Stimulated activated CD4-positive, alpha-beta T cell treated with anti-CD3 and anti-CD28 coated beads, Interleukin-2, amount 100 ng/mL, for 48 hours (primary cell): Measurements from ENCODE around the gene KCNT2.
"Not testable (repeated sequence)": the region's sequence is repeated elsewhere in the genome, so short reads cannot be mapped to it uniquely, and the experiment has no call there.

Experiments
- DNase-seq, 2 donors: peaks; one replicate each; pipeline ENCODE4 v3.0.0-alpha.2; 2020

The KCNT2 gene

DNA sequence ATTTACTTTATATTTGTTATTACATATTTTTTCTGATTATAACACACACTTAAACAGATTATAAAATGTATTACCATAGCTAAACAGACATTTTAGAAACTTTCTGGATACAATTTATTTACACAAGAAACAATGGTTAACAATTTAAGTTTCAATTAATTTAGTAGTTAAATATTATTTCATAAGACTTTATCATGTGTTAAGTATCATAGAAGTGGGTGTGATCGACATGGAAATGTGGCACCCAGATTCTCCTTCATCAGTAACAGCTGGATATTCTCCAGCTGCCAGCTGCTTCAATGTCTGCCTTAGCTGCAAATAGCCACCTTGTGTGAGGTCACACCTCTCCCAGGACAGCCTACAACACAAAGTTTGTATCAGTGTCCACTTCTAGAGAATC lies 97.8 kb downstream of the KCNT2 start:
- no peak for DNase-seq

DNA sequence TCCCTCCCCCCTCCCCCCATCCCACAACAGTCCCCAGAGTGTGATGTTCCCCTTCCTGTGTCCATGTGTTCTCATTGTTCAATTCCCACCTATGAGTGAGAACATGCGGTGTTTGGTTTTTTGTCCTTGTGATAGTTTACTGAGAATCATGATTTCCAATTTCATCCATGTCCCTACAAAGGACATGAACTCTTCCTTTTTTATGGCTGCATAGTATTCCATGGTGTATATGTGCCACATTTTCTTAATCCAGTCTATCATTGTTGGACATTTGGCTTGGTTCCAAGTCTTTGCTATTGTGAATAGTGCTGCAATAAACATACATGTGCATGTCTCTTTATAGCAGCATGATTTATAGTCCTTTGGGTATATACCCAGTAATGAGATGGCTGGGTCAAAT lies 104.0 kb downstream of the KCNT2 start:
- DNase-seq = not testable (repeated sequence)

DNA sequence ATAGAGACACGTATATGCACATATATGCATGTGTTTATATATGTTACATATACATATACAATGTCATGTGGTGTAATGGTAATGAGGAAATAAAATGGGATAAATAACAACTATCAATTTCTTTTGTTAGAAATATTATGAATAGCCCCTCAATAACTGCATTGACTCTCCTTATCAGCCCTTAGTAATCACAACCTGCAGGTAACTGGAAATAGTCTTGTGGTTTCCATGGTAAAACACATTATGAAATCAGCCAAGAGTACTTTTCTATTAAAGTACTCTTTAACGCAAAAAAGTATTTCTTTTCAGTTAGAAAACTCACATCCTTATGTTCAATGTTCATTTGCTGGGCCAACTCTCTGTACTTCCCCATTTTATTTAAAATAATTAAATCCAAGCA lies 105.8 kb downstream of the KCNT2 start:
- DNase-seq = no peak

DNA sequence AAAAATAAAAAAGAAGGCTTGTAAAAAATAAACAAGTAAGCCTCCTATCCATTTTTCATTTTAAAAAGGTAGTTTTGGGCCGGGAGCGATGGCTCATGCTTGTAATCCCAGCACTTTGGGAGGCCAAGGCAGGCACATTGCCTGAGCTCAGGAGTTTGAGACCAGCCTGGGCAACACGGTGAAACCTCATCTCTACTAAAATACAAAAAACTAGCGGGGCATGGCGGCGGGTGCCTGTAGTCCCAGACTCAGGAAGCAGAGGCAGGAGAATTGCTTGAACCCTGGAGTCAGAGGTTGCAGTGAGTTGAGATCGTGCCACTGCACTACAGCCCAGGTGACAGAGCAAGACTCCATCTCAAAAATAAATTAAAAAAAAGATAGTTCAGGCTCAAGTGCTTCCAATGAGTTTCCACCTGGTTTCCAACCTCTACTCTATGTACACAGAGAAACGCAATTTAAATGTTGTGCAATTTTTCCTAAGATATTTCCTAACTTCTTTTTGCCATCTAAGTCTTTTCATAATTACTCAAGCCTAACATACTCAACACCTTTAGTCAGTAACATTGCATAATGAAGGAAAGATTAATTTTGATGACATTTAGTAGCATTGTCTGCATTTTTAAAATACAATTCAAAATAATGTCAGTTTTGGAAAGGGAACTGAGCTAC lies 106.3 kb downstream of the KCNT2 start:
- DNase-seq = no peak

DNA sequence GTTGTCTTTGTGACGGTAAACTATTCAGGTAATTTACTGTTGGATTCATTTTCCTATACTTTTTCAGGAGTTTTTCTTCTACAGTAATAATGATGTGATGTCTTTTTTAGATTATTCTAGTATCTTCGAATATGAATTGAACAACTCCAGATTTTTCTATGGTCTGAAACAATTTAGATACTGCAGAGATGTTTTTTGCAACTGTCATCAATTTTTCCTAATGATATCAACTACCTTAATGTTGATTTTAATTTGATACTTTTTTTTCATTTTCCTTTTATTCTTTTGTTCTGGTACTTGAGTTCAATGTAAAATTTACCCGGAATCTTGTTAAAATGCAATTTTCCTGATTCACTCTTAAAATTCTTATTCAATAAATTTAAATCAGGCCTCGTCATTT lies 110.4 kb downstream of the KCNT2 start:
- DNase-seq = no peak

DNA sequence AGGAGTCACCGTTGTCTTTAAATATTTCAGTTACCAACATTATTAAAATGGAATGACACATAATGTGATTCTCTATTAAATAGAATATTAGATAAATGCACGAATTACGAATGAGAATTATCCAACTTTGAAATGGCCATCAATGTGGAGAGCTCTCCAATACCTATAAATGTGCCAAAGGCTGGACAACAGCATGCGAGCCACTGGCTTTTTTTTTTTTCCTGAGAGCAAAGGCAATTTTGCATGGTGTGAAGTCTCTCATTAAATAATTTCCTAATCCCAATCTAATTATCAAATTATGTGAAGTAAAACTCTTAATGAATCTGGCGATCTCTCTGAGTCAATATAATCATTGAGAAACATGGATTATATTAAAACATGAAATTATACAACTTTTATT lies 113.5 kb downstream of the KCNT2 start:
- no peak for DNase-seq

DNA sequence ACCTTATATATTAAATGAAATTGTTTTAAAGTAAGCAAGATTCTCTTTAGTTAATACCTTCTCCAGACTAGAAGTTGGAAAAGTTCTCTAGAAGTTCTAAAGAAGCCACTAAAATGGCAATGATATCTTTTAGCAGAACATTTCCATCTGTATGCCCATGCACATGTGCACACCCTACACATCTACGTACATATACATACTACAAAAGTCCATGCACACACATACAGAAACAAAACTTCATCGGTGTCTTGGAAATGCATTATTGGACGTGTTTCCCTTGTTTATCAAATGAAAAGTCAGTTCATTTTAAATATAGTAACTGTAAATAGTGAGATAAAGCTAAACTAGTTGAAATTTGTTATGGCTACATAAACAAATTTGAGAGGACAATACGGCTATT lies 114.4 kb downstream of the KCNT2 start:
- no peak for DNase-seq

DNA sequence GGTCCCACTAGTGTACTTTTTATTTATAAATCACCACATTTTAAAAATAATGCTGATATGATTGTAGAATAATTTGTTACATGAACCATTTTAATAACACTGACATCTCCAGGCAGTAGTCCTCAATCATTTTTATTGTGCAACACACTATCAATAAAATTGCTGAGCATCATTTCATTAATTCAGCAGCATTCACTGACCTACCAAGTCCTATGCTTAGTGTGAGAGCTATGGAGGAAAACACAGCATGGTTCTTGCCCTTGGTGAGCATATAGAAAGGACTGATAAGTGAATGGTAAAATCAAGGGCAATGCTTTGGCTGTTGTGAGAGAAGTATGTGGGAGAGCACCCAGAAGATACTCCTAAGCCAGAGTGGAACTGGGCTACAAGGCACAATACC lies 119.7 kb downstream of the KCNT2 start:
- no peak for DNase-seq

DNA sequence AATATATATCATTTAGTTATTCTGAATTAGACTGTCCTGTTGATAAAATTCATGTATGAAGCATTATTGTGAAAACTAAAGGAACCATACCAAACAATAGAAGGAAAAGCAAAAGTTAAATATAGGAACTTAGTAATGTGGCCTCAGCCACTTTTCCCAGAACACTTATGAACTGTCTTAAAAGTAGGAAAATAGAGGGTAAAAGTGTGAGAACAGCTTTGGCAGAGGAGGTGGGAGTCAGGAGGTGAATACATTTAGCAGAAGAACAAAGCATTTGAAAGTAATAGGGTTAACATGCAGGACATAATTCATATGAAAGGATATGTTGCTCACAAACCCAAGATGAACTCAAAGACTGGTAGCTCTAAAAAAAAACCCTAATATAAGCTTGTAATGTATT lies 121.9 kb downstream of the KCNT2 start:
- DNase-seq = no peak

DNA sequence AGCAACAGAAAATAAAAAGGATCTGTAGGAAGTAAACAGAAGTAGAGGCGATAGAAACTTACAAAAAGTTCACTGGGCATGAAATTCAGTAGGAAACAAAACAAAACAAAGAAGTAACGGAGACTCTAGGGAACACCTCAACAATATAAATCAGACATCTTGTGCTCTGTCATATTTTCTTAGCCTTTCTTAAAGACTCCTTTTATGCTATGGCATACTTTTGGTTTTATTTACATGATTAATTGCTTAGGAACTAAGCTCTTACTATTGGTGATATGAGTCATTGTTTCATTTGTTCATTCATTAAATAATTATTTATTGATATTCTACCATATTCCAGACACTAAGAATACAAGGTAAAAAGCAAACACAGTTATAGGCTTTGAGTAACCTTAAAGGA lies 126.6 kb downstream of the KCNT2 start:
- DNase-seq = no peak

DNA sequence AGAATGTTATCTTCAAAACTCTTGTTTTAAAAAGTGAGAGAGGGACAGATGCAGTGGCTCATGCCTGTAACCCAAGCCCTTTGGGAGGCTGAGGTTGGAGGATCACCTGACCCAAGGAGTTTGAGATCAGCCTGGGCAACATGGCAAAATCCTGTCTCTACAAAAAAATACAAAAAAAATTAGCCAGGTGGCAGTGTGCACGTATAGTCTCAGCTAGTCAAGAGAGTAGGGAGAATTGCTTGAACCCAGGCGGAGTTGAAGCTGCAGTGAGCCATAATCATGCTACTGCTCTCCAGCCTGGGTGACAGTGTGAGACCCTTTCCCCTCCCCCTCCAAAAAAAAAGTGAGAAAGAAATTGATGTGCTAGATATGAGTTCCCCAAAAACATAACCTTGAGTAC lies 131.0 kb downstream of the KCNT2 start:
- DNase-seq = no peak

DNA sequence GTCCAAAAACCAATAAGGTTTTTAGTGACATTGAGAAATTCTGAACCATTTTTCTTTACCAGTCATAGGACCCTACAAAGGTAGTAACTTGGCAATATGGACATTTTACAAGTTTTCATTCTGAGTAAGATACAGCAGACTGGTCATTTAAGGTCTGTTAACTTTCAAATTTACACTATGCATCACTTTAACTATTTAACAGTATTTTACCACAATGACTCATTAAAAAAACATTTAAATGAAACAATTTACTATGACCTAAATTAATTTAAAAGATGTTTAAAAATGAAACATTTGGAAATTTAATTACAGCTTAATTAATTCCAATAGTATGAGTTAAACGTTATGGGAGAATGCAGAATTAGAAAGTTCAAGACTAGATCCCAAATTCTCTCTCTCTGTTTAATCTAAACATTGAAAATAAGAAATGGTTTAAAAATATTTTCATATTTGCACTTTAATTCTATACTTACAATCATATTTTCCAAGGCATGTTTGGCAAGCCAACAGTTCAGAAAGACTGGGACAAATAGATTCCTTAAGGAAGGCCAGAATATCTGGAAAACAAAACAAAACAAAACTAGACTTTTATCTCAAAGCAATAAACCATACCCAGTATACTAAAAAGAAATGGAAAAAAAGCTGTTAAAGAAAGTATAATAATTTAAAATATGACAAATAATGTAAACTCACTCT lies 140.9 kb downstream of the KCNT2 start:
- DNase-seq = no peak

DNA sequence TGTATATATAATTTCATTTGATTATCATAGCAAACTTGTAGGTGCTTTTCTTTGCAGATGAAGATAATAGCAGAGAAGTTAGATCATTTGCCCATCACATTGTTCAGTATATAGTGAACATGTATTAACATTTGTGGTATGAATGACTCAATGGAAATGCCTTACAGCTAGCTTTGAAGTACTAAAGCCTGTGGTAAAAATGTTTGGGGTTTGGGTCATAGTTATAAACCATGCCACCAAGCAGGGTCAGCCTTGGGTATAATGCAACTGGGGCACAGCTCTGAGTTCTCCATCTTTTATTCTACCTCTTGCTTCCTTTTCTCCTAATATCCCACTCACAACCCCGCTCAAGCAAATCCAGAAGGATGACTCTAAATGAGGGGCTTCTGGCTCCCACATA lies 141.6 kb downstream of the KCNT2 start:
- no peak for DNase-seq

DNA sequence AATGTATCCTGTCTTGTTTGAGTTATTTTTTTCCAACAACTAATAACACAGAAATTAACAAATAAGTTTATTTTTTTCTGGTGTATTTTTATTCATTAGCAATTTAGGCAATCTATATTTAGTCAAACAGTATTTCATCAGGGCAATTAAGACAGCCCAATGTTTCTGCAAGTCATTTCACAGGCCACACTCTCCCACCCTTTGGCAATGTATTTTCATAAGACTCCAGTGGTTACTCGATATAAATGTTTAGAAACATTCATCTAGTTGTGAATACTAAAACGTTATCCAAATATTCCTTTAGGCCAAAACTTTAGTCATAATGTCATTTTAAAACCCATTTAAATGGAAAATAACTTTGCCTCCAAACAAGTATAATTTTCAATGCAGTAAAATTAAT lies 142.1 kb downstream of the KCNT2 start:
- no peak for DNase-seq

DNA sequence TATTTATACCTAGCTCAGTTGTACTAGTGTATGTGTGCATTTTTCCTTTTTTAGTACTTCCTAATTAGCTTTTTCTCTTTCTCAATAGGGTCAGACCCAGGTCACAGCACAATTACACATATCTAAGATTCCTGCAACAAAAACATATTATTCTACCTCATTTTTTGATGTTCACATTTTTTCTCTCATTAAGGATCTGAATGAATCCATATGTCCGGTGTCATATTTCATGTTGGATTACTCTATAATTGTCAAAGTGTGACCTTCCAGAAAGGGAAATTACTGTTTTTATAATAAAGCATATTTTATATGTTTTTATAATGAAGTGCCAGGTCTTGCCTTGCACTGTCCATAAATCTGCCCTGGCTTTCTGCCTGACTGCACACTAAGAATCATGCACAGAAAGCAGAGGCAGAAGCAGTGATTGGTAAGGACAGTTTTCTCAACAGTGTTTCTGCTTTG lies 143.7 kb downstream of the KCNT2 start:
- DNase-seq = no peak

DNA sequence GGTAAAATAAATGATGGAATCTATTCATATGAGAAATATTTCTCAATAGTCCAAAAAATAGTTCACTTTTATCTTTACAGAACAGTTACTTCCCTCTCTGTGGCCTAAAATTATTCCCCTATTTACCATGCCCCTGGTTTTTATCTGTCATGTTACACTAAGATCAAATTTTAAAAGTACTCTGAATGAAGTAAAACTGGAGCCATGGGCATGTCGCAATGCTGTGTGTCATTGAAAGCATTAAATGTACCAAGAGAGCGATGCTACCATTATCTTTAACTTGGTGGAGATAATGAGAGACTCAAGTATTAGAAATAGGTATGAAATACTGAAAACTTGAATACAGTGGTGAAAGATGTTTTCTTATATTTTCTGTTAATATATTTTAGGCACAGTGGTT lies 146.2 kb downstream of the KCNT2 start:
- DNase-seq = no peak

DNA sequence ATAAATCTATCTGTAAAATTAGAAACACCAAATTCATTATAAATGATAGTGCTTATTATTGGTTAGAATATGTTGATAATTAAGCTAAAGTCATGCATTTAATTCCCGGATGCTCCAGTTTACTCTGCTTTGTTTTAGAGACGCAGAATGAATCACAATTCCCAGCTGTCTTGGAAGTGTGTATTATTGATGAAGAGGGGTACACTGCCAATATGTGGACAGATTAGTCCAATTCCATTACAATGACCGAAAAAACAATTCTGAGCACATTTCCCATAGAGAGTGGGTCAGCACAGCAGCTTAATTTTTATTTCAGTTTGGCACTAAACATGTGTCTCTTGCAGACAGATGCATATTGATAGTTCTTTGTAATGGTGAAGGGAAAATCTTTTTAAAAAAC lies 146.7 kb downstream of the KCNT2 start:
- DNase-seq = no peak

DNA sequence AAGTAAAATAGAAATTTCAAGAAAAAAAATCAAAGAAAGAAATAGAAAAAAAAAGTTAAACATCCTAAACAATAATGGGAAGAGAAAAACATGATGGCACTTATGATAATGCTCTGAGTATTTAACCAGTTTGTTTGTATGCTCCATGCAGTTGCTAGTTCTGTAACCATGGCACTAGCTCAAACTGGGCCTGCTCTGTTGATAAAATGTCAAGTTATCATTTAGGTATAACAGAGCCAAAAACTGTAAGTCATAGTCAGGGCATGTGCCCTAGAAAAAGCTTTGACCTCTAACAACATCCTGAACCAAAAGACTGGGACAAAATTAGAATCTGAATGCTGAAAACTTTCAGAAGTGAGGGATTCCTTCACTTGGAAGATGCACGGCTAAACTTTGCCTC lies 148.9 kb downstream of the KCNT2 start:
- DNase-seq = no peak

DNA sequence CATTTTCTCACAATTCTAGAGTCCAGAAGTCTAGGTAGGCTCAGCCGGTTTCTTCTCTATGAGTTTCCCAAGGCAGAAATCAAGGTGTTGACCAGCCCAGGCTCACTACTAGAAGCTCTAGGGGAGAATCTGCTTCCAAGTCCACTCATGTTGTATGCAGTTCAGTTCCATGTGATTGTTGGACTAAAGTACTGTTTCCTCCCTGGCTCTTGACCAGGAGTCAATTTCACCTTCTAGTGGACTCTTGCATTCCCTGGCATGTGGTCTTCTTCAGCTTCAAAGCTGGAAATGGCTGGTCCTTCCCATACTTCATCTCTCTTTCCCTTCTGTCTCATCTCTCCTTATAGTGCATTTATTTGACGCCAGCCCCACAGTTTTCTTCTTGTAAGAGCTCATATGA lies 153.4 kb downstream of the KCNT2 start:
- no peak for DNase-seq

DNA sequence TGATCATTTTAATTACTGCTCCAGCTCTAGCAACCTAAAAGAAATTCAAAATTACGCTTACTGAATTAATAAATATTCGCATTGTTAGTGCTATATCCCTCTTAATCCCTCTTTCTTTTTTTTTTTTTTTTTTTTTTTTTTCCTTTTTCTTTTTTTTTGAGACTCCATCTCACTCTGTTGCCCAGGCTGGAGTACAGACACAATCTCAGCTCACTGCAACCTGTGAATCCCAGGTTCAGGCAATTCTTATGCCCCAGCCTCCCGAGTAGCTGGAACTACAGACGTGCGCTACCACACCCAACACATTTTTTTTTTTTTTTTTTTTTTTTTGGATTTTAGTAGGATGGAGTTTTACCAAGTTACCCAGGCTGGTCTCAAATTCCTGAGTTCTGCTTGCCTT lies 157.1 kb downstream of the KCNT2 start:
- no peak for DNase-seq

DNA sequence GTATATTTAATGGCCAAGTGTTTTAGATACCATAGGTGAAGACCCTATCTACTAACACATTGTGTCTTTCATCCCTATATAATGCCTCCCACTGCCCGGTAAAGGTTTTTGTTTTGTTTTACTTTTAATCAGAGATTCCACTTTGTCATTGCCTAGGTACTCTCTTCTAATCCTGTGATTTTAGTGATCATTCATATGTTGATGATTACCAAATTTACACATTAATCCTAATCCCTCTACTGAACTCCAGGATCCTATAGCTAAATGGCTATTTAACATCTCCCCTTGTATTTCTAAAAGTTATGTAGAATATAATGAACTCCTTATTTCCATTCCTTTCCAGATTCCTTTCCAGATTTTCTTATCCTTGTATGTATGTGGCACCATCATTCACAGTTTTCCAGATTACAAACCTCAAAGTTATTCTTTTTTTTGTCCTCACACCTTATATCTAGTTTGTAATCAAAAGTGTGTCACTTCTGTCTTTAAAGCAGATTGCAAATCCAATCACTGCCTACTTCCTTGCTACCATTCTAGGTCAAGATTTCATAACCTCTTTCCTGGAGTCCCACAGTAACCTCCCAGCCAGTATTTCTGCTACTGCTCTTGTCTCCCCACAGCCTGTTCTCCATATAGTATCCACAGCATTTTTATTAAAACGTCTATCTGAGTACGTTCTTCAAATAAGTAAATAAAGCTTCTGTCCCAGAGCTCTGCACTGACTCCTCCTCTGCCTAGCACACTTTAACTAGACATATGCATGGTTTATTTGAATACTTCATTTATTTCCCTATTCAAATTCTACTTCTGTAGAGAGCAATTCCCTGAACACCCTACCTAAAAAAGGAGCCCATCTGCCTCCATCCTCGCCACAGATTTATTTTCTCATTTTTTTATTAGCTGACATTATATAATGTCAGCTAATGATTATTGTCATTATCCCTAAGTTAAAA lies 157.8 kb downstream of the KCNT2 start:
- no peak for DNase-seq

DNA sequence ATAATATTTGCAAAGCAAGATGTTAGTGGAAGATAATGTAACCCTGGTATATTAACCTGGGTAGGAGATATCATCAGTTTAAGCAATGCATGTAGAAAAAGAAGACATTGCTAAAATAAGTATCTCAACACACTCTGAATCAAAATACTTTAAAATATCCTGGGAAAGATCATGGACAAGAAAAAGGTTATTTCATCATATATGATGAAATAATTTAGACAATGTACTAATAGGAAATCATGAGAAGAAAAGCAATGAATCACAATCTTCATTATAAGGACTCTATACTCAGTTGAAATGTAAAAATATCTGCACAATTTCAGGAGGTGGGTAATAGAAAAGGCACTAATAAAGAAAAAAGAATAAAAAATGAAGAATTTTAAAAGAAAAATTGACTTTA lies 158.8 kb downstream of the KCNT2 start:
- no peak for DNase-seq

DNA sequence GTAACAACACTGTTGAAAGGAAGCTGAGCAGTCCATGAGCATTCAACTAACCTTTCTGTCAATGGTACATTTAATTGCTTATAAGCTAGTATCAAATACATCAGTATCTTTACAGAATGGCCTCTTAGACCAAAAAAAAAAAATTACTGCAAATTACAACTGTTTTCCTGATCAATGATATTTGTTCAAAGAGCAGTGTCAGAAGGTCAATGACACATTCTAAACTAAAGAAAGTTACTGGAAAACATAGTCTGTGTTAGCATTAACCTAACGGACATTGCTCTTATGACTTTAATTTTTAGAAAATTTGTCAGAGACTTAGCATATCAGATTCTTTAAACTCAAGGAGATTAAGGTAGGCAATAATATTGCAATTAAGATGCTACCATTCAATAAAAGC lies 162.5 kb downstream of the KCNT2 start:
- DNase-seq = no peak

DNA sequence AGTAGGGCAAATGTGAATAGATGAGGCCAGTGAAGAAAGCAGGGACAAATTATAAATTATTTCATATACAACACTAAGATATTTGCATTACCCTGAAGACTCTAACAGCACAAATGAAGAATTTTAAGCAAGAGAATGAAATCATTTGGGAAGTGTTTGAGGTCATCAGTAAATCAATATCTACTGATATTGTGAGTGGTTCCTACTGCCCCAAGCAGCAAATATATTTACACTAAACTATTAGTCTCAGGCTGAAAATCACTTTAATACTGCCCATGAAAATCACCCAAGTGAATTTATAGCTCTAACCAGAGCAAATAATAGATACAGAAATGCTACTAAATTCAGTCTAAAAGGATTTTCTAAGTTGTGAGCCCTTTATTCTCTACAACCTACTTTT lies 163.6 kb downstream of the KCNT2 start:
- DNase-seq = no peak
